AG20443 (cell line): Measurements from ENCODE around the gene CFAP410.
A peak's percentile ranks its signal among the peaks of the same experiment; 100 is the strongest.
"Not testable (repeated sequence)": the region's sequence is repeated elsewhere in the genome, so short reads cannot be mapped to it uniquely, and the experiment has no call there.

ENCODE experiments used
- DNase-seq: peaks from one replicate; pipeline ENCODE4 v3.0.0; 2012; ENCODE audit warnings: low spot score, mixed read lengths

The CFAP410 gene

DNA sequence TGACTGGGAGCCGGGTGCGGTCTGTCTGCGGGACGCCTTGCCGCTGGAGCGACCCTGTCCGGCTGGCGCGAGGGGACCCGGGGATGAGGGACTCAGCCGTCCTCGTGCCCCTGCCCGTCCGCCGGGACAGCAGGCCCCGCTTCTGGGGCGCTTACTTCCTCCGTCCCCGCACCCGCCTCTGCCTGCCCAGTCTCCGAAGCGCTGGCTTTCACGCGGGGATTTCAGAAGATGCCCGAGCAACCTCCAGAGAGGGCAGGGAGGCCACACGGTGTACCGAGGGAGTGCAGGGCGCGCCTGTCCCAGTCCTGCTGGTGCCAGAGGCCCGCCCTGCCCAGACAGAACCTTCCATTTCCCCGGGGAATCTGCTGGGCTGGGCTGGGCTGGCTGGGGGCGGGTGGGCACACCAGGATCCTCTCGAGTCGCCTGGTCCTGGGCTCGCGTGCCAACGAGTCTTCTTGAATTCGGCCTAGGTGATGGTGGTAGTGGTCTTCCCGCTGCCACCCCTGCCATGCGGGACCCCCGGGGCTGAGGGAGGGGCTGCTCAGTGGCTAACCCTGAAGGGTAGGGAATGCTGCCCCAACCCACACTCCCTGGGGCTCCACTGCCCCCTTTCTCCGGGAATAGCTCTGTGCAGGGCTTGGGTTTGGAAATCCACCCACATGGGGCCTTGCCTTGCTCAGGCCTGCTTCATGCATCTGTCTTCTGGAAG is 11.7 kb upstream of the CFAP410 start:
- DNase-seq = no peak

DNA sequence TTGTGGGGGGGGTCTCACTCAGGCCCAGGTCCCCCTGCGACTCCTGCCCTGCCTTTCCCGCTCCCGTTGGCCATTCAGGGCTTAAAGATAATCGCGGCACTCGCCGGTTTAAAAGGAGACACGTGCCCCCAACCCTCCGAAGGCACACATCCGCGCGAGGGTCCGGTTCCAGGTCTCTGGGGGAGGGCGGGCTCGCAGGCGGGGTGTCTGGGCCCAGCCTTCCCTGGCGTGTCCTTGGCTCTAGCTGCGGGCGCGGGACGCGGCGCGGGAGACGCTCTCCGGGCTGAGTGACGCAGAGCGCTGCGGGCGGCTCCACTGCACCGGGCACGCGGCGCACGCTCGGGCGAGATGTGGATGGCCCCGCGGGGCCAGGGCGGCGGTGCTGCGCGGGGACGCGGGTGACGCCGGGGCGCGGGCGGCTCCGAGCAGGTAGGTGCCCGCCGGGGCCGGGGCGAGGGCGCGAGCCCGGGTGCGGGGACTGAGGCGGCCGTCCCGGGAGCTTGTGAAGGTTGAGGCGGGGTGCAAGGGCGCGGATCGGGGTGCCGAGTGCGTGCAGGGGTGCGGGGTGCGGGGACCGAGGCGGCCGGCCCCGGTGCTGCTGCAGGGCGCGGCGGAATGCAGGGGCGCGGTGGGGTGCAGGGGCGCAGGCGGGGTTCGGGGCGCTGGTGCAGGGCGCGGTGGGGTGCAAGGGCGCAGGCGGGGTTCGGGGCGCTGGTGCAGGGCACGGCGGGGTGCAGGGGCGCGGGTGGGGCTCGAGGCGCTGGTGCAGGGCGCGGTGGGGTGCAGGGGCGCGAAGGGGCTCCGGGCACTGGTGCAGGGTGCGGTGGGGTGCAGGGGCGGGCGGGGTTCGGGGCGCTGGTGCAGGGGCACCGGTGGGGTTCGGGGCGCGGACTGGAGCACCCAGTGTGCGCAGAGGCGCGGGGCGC is 10.9 kb upstream of the CFAP410 start:
- no peak for DNase-seq

DNA sequence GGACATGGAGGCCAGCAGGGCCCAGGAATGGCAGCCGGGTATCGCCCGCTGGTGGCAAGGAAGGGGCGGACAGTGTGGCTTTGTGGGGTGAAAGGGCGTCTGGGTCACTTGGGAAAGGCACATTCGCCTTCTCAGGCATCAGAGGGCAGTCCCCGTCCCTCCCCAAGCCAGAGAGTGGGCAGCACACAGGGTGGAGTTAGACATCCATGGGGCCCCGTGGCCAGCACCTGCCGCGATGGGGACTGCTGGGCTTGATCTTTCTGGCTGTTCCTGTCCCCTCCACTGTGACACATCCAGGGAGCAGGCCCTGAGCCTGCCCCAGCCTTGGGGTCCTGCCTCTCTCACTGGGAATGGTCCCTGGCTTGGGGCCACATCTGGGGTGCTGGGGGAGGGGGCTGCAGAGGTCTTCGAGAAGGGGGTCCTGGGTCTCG is 10.2 kb upstream of the CFAP410 start:
- DNase-seq = no peak

DNA sequence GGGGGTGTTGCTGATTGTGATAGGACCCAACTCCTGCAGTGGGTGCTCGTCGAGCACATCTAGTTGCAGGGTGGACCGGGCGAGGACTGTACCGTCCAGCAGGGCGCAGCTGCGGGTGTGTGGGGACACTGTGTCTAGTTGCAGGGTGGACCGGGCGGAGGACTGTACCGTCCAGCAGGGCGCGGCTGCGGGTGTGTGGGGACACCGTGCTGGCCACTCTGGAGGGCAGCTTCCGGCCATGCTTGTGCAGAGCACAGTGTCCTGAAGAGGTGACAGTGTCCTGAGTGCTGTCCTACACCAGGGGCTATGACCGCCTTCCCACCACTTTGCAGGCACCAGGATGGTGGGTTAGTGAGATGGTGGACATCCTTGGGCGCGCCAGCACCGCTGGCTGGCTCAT is 9.7 kb upstream of the CFAP410 start:
- no peak for DNase-seq

DNA sequence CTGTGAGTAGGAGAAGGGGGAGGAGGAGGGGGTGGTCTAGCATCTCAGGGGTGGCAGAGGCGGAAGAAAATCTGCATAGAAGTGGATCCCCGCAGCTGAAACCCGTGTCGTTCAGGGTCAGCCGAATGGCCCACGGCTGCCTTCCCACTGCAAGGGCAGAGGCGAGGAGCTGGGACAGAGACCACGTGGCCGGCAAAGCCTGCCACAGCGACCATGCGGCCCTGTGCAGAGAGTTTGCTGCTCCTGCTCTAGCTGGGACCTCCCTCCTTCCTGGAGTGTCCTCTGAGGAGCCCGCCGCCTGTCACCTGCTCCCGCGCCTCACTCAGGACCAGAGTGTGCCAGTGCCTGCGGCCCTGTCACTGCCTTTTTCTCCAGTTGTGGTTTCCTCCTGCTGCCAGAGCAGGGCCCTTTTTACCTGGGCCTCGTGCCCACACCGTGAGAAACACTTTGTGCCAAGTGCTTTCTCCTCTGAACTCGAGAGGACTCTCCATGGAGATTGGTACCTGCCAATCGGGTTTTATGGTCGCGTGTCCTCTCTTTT is 8.8 kb upstream of the CFAP410 start:
- no peak for DNase-seq

DNA sequence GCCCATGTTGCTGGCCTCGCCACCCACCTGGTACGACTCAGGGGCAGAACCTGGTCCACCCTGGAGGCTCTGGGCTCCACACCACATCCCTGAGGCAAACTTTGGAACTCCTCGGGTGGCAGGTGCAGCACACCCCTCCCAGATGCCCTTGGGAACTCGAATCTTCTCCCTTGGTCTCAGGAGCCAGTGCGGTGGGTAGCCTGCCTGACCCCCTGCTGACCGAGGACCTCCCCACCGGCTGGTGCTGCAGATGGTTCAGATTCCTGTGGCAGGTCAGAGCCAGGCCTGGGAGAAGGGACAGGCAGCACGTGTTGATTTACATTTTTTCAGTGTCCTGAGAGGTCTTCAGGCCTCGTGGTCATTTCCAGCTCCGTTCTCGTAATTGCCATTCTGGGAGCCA is 6.3 kb upstream of the CFAP410 start:
- DNase-seq = no peak

DNA sequence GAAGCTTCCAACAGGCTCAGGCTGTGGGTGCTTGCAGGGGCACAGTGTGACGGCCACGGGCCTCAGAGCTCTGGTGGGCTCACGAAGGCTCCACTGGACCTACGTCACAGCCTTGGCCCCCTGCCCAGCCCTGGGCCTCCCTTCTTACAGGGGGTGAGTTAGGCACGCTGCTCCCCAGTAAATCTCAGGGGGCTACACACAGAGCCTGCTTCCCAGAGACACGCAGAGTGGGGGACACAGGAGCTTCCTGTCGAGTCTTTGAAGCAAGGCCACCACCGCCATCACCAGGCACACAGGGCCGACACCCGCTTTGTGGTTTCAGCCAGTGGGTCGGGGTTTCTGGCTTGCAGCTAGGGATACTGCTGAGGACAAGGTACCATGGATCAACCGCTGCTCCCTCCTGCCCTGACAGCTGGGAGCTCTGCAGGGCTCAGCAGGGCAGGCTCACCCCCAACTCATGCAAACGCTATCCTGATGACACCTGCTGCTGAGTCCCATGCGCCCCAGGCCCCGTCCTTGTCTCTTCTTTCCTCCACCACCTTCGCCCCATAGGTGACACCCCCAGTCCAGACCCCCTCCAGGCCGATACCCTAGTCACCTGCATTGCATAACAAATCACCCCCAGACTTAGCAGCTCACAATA is 5.5 kb upstream of the CFAP410 start:
- DNase-seq = no peak

DNA sequence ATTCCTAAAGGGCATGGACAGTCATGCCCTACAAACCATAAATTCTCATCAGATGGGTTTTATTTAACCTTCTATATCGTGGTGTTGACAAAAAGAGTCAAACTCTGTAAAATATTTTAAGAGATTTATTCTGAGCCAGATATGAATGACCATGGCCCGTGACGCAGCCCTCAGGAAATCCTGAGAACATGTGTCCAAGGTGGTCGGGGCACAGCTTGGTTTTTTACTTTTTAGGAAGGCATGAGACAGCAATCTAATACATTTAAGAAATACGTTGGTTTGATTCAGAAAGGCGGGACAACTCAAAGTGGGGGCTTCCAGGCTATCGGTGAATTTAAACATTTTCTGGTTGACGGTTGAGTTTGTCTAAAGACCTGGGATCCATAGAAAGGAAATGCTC is 3.8 kb upstream of the CFAP410 start:
- not testable (repeated sequence) for DNase-seq

DNA sequence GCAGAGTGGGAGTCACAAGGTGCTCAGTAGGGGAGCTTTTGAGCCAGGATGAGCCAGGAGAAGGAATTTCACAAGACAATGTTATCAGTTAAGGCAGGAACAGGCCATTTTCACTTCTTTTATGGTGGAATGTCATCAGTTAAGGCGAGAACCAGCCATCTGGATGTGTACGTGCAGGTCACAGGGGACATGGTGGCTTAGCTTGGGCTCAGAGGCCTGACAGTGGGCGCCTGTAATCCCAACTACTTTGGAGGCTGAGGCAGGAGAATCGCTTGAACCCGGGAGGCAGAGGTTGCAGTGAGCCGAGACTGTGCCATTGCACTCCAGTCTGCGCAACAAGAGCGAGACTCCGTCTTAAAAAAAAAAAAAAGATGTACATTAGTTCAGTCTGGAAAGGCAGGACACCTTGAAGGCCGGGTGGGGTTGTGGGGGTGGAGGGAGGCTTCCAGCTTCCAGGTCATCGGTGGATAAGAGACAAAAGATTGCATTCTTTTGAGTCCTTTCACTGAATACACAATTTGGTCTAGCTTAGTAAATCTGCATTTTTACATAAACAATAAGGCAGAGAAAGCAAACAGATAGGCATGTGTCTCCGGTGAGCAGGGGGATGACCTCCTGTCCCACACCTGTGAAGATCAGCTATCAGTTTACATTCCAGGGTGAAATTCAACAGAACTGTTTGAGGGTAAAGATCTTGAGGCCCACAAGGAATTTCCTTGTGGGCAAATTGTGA is 2.7 kb upstream of the CFAP410 start:
- DNase-seq = not testable (repeated sequence)

DNA sequence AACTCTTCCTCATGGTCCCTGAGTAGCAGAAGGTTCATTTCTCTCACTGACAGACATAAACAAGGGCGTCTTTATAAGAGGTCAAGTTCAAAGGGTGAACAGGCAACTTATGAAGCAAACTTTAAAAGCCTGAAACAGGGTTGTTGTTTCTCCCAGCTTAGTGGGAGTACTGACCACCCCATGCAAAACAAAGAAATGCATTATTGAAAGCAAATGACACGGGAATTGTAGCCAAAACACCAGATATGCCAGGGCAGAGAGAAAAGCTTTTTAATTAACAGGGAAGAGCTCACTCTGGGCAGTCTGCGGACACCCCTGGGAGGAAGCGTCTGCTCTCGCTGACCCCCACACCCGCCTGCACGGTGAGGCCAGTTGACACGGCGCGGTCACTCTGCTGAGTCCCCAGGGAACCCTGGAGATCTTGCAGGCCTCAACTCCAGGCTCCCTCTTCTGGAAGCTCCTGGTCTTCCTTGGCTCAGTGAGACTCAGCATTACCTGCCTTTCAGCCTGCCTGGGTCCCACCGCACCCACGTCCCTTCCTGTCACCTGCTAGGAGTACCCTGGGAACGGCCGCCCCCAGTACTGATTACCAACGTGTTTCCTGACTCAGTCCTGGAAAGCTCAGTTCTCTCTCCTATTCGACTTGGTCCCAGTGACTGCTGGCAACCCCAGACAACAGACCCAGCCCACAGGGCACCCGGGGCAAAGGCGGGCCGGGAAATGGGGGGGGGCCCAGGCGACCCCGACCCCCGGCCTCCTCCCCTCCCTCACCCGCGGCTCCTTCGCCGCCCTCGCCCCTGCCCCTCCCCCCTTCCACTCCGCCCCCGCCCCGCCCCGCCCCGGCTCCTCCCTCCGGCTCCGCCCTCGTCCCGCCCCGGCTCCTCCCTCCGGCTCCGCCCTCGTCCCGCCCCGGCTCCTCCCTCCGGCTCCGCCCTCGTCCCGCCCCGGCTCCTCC is 972 bp downstream of the CFAP410 start:
- peak; percentile 58 for DNase-seq

DNA sequence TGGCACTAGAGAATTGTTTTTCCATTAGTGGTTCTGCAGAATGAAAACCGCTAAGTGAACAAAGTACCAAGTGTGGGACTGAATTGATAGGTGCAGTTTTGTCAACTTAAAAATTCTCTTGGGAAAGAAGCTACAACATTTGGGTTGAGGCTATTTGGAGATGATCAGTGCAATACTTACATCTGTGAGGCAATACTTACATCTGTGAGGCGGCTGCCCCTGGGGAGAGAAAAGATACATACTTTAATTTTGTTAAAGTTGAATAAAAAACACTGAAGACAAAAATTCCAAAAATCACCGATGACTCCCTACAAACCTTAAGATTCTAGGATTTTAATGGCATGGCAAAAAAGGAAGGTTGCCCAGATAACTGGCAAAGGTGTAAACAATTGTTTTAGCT is 1.7 kb downstream of the CFAP410 start:
- DNase-seq = no peak

DNA sequence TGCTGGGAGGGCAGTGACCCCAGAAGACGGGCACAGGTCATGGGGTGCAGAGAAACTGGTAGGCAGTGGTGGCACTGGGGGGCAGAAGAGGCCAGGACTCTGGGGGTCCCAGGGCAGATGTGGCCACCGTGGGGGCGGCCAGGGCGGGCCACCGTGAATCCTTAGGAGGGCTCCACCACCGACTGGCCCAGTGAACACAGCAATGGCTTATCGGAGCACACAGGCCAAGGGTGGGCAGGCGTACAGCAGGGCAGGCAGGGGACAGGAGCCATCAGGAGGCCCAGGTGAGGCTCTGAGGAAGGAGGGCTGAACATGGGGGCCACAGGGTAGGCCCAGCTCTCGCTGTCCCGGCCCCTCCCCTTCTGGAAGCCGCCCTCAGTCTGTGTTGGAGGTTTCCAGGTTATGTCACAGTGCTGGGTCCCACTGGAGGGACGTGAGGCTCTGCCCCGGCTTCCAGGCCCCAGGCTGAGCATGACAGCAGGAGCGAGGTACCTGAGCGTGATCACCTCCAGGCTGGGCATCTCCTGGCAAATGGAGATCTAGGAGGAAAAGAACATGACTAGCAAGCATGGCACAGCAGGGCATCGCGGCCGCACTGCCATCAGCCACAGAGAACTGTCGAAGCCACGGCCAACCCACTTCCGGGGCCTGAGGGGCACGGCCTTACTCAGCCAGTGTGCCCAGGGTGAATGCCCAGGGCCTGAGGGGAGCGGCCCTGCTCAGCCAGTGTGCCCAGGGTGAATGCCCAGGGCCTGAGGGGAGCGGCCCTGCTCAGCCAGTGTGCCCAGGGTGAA is 3.7 kb downstream of the CFAP410 start:
- DNase-seq = no peak

DNA sequence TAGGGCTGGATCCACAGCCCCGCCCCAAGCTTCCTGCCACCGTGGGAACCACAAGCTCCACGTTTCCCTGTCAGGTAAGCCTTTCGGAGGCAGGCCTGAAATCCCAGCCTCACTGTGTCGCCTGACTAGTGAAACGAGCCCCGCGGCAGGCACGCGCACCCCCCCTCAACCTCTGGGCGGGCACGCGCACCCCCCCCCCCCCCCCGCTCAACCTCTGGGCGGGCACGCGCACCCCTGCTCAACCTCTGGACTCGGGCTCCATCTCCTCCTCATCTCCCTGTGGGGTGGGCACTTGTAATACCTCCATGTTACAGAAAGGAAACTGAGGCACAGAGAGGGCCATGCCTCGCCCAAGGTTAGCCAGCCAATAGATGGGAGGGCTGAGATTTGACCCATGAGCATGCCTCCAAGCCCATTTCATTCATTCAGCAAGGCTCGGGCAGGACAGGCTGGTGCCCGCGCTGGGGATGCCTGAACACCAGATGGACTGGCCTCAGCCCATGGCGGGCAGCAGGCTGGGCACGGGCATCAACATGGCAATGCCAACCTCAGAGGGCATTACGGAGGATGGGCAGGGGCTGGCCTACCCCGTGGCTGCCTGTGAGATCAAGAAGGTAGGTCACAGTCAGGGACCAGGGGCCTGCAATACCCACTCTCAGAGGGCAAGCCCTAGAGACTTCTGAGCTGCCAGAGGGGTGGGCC is 4.7 kb downstream of the CFAP410 start:
- DNase-seq = no peak

DNA sequence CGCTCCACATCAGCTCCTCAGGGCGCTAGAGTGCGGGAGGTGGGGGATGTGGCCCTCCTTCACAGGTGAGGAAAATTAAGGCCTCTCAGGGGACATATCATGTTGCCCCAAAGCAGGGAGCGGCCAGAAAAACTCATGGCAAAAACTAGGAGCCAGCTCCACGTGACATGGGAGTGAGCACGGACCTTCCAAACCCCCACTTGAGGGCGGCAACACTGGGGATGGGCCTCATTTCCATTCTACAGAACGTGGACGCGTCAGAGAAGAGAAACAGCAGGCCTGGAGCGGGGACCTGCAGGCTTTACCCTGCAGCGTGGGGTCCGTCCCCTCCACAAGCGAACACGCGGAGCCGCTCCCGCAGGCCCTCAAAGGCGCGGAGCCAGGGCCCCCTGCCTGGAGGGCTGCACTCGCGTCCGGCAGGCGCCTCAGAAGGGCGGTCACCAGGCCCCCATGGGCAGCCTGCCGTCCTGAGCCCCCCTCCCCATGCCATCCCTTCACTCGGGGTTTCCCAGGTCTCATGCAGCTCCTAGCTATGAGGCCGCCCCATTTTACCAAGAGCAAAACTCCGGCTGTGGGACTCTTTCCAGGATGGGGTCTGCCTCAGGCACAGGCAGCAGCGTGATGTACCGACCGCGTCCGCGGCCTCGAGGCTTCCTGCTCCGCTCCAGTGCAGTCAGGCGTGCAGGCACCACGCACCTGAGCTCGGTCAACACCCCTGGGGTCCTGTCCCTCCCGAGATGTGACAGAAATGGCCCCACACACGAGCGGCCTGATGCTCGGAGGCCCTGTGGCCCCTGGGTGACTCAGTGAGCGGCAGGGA is 5.5 kb downstream of the CFAP410 start:
- no peak for DNase-seq

DNA sequence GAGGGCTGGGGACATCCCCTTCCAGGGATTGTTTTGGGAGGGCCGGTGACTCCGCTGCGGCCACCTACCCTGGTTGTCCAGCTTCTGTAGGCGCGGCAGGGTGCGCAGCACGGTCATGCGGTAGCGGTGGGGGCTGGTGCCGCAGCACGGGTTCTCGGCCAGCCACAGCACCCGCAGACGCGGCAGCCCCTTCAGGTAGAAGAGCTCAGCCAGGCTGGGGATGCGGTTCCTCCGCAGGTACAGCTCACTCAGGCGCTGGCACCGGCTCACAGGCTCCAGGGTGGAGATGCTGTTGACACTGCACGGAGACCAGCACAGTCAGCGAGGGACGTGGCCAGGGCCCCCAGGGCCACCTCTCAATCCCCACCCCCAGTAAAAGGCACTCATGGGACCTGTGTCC is 6.2 kb downstream of the CFAP410 start:
- DNase-seq = no peak

DNA sequence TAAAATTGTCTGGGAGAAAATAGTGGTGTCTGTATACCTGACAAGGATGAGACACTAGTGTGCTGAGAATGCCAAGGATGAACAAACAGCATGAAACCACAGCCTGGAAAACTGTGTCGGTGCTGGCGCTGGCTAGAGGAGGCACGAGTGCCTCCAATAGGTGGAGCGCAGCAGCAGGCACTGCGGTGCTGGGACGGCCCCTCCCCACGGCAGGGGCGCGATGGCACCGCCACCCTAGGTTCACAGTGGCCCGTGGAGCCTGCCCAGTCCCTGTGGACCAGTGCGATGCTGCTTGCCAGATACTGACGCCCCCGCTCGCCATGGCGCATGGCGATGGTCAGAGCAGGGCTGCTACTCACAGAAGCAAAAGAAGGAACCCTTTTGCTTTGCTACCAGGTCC is 6.8 kb downstream of the CFAP410 start:
- no peak for DNase-seq

DNA sequence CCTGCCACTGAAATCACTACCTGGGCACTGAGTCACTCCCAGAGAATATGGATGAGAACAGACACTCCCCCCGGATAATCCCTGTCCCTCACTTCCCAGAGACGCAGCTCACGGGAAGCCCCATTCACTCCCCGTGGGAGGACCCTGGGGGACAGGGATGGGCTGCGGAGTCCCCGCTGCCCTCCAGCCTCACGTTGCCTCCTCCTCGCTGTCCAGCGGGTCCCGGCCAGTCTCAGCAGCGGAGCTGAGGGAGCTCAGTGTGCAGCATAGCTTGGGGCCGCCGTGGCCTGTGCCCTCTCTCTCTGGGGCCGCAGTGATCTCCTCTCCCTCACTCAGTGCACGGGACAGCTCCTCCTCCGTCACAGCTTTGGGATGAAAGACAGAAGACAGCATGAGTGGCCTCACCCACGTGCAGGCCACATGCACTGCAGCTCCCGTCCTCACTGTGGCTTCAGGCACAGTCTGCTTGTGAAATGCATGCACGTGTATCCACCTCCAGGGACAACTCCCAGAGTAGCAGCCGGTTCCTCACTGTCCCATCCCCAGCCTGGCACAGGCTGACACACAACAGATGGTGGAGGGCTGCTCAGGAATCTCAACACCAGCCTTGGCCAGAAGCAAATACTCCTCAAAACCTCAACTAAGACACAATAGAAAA is 7.4 kb downstream of the CFAP410 start:
- DNase-seq = no peak

DNA sequence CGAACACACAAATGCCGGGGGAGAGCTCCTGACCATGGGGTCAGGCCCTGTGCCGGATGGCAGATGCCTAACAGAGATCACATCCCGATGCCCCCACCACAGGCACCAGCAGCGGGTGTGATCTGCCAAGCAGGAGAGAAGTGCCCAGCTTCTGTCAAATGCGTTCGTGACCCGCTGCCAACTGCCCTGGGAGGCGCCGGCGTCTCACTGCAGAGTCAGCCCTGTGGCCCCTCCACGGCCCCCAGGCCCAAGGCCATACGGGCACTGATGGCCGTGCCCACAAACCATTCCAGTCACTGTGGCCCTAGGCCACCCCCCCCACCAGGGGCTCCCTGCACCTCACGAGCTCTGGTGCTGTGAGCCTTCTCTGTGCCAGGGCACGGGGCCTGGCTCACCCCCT is 8.0 kb downstream of the CFAP410 start:
- no peak for DNase-seq
